HG03139 (cell line): ENCODE results near the gene RAB40A.
"Not testable (repeated sequence)": the region's sequence is repeated elsewhere in the genome, so short reads cannot be mapped to it uniquely, and the experiment has no call there.

ENCODE experiments used
- ATAC-seq: cut with Tn5 transposase; IDR thresholded peaks from one replicate; pipeline ENCODE4 v1.9.1; 2021; ENCODE audit not compliant: unreplicated experiment

Gene RAB40A

GRCh38 chrX:103464774-103465117 lies 54.5 kb downstream of the RAB40A start:
- ATAC-seq: peak; percentile 93

- ATAC-seq: peak; percentile 70
These were observed 55.1 kb downstream of the RAB40A start for GRCh38 chrX:103464072-103464773.

- ATAC-seq: no peak
These were observed 58.1 kb downstream of the RAB40A start for GRCh38 chrX:103461156-103461555.

GRCh38 chrX:103460001-103460755 lies 59.1 kb downstream of the RAB40A start:
- ATAC-seq: not testable (repeated sequence)

GRCh38 chrX:103453655-103454054 lies 65.6 kb downstream of the RAB40A start:
- ATAC-seq: no peak
